HG03066 (cell line): ENCODE data around the gene GAR1.
A peak's percentile ranks its signal among the peaks of the same experiment; 100 is the strongest.
"Not testable (repeated sequence)": the region's sequence is repeated elsewhere in the genome, so short reads cannot be mapped to it uniquely, and the experiment has no call there.

Source experiments
- ATAC-seq: cut with Tn5 transposase; IDR thresholded peaks from one replicate; pipeline ENCODE4 v1.9.1; 2021; ENCODE audit warnings: low read depth; ENCODE audit not compliant: unreplicated experiment

GAR1 gene

DNA sequence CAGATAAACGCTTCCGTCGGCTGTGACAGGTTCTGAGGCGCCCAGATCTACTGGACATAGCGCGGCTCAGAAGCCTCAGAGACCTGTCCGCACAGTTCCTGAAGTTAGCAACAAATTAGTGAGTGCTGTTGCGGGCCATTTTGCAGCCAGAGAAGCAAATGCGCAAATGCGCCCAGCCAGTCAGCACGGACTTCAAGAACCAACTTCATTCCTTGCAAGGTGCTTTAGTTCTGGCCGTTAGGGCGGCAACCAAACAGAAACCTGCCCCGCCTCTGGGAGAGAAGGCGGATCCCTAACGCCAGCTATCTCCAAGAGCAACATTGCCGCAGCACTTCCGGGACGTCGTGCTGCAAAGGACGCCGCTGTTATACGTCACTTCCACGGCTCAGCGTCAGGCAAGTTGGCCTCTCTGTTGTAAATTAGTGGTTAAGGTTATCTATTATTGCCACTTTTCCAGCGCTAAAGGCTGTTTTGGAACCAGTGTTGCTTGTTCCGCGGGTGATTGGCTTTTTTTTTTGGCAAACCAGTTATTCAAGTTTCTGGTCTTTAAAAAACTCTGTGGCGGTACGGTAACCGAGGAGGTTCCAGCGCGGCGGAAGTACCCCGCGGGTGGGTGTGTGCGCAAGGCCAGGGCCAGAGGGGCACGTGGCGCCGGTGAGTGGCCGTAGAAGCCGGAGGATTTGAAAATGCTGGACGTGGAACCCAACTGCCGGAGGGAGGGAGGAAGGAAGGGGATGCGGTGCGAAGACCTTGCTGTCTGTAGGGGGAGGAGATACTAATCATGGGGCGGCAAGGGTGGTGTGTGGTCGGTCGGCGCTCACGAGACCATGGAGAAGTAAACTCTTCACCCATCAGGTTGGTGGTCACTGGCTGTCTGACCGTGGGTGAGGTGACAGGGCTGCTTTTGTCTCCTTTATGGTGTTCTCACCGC, at the start of gene GAR1:
TSS of gene GAR1 (plus strand) at position 612 of the 931 bp plus-strand sequence. CDS start 403 bp downstream, outside the sequence.
- peak; percentile 99 for ATAC-seq

DNA sequence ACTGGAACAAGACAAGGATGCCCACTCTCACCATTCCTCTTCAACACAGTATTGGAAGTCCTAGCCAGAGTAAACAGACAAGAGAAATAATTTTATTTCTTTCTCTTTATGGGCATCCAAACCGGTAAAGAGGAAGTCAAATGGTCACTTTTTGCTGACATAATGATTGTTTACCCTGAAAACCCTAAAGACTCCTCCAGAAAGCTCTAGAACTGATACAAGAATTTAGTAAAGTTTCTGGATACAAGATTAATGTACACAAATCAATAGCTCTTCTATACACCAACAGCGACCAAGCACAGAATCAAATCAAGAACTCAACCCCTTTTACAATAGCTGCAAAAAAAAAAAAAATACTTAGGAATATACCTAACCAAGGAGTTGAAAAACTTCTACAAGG, 33.5 kb upstream of the GAR1 start:
- ATAC-seq: not testable (repeated sequence)

DNA sequence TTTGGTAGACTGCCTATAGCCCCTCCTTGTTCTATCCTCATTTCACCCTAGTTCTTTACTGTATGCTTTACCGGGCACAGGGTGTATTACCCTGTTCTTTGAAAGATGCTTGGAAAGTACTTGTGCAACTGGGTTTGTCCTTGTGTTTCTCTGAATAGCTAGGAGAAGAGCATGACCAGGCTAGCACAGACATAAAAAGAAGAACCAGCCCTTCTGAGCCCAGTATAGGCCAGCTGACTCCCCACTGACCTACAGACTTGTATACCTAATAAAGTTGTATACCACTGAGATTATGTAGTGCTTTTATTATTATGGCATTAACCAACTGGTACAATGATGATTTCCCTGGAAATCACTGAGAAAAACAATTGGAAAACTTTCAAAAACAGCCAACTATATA, 28.7 kb upstream of the GAR1 start:
- ATAC-seq: no peak

DNA sequence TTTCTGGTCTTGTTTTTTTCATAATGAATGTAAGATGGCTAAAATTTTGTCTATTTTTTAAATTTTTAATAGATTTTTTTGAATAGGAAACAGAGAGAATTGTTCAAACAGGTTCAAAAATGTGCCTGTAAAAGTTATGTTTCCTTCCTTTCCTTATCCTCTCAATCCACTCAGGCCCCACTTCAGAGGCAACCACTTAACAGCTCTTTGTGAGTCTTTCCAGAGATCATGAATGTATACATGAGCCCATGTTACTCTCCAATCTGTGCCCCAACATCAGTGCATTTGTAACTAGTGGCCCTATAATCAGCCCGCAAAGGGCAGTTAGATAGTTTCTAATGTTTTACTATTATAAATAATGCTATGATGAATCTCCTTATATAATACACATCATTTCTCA, 27.8 kb upstream of the GAR1 start:
- ATAC-seq: no peak

DNA sequence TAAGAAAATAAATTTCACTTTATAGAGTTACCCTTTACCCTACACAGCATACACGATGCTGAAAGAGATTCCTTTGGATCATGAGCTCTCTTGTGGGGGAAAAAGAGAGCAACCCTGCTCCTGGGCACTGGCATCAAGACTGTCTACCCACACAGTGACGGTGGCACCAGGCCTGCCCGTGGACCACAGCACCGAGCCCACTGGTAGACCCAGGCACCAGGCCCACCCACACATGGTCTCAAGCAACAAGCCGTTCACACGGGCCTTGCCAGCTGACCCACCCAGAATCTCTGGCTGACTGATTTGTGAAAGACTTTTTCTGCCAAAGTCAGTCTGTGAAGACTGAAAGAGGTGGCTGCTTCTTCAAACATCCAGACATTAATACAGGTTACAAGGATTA, 20.5 kb upstream of the GAR1 start:
- ATAC-seq: no peak

DNA sequence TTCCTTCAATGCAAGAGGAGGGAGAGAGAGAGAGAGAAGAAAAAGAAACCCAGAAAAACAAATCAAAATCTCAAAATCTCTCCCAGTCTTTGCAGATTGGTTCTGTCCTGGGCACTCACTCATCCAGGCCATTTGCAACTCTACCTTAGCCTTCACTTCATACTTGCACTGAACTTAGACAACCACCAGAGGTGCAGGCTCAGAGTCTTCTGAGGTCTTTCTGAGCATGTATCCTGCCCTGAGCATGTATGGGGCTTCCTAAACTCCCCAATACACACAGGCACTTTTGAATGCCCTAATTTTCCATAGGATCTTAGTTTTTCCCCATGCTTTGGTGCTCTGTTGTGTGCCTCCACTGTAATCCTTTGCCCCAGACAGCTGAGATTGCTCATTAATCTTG, 16.7 kb upstream of the GAR1 start:
- ATAC-seq: no peak

DNA sequence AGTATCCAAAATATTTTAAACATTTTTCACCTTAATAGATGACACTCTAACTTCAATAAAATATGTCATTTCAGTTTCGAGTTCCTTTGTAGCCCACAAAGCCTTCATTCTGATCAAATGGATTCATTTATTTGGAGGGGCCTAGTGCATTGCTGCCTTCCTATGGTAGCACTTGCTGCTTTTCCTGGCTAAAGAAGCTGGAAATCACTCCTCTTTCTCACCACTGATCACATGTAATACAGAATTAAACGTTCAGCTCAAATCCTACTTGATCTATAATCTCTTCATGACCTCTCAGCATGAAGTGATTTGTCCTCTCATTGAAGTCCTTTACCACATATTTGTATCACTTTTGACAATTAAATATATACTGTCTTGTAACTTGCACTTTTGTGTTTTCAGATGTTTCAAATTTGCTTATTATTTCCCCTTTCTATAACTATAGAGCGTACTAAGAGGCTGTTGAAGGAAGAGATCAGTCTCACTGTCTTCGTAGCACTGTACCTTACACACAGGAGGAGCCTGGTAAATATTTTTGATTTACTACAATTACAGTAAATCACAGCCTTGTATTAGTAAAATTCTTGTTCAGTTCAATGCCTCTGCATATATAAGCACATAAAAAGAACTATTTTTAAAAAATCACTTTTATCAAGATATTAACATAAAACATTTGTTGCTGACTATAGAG, 14.3 kb upstream of the GAR1 start:
- no peak for ATAC-seq

DNA sequence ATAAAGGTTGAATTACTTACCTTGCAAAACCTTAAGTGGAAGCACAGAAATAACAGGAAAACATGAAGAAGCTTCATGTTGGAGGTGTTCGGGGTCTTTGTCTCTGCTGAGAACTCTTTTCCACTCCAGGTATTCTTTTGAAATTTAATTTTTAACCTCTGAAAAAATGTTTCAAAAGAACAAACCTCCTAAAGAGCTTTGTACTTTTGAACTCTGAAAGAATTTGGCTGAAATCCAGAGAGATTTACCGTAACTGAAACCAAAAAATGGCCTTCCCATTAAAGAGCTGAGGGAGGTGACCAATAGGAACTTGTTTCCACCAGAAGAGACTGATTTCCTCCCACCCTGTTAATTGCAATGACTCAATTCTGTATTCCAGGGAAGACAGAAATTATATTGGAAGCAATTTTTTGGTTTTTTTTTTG, 13.7 kb upstream of the GAR1 start, which contains the start of gene CFI:
TSS of gene CFI (minus strand) at position 105 of the 425 bp plus-strand sequence. CDS start at position 77, 28 bp downstream.
- ATAC-seq: no peak

DNA sequence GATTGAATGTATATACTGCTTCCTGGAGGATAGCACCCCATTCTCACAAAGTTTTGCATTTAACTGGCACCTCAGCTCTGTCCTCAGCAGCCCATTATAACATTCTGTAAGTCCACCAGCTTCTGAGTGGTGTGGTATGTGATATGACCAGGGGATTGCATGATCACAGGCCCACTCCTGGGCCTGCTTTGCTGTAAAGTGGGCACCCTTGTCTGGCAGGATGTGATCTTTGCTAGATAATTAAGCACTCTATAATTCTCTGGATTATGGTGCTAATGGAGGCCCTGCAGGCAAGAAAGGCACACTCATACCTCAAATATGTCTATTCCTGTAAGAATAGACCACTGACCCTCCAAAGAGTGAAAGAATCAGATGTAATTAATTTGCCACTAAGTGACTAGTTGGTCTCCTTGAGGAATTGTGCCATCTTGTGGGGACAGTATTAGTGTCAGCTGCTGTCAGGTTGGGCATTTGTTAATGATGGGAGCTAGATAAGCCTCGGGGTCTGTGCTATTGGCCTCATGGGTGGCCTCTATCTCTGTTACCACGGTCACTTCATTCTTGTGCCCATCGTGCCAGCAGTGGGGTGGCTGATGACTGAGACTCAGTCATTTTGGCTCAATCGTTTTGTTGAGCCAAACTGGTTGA, 11.5 kb upstream of the GAR1 start:
- peak; percentile 77 for ATAC-seq

DNA sequence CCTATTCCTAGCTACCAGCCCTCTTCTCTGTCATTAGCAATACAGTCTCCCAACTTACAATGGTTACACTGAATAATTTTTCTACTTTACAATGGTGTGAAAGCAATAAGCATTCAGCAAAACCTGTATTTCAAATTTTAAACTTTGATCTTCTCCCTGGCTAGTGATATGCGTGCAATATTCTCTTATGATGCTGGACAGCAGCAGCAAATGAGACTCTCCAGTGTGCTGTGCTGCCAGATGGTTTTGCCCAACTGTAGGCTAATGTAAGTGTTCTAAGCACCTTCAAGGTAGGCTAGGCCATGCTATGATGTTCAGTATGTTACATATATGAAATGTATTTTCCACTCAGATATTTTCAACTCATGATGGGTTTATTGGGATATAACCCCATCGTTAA, 5.9 kb upstream of the GAR1 start:
- no peak for ATAC-seq

DNA sequence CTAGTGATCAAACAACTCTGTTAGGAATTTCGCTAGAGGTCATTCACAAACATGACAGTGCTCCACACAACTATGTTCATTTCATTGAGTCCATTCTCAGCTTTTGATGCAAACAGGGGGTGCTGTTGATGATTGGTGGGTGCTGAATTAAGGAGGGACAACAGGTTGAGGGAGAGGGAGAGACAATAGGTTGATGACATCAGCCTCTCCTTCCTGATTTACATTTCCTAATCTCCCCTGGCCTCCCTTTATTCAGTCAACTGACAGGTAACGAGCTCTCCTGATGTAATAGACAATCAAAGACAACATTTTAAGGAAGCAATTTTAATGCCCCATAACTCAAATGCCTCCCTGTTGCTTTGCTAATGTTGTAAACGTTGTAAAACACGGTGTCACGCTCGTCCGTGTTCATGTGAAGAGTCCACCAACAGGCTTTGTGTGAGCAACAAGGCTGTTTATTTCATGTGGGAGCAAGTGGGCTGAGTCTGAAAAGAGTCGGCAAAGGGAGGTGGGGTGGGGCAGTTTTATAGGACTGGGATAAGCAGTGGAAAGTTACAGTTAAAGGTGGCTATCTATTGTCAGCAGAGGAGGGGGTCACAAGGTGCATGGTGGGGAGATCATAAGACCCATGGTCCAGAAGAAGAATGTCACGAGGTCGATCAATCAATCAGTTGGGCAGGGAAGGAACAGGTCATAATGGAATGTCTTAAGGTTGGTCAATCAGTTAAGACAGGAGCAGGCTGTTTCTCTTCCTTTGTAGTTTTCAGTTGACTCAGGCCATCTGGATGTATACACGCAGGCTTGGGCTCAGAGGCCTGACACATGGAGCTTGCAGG, 4.8 kb upstream of the GAR1 start:
- ATAC-seq: no peak

DNA sequence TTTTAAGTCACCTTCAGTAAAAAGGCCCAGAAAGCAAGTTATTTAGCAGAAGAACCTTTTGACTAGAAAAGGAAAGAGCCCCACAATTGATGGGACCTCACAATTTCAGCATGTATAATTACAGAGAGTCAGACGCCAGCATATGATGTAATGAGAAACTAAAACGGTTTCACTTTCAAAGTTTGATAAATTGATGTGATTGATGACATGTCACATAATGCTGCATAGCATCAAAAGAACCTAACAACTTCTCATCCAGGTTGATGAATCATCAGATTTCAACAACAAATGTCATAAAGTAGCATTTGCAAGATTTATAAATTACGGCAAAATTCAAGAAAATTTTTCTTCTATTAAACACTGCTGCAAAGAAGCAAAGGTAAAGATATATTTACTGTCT, 3.9 kb upstream of the GAR1 start:
- no peak for ATAC-seq

DNA sequence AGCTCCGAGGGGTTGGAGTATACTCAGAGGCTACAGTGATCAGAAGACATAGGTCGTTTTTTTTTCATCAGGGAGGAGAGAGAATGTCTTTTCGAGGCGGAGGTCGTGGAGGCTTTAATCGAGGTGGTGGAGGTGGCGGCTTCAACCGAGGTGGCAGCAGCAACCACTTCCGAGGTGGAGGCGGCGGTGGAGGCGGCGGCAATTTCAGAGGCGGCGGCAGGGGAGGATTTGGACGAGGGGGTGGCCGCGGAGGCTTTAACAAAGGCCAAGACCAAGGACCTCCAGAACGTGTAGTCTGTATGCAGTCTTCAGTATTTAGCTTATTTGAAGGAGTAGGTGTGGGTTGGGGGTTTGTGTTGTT, 500 bp downstream of the GAR1 start:
- ATAC-seq: peak; percentile 9

DNA sequence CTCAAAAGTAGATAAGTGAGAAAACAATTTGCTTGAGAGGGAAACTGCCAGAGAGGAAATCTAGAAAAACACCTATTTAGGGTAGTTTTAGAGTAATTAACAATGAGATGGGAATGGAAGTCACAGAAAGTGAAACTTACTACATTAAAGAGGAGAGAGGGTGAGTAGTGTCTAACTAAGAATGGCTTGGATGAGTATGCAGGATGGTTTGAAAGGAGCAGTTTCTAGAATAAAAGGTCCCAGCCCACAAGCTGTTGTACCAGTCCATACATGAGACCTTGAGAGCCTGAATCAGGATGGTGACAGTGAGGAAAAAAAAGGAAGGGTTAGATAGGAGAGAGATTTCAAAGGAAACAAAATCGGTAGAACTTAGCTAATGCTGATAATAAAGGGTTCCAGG, 1.3 kb downstream of the GAR1 start:
- ATAC-seq: no peak

DNA sequence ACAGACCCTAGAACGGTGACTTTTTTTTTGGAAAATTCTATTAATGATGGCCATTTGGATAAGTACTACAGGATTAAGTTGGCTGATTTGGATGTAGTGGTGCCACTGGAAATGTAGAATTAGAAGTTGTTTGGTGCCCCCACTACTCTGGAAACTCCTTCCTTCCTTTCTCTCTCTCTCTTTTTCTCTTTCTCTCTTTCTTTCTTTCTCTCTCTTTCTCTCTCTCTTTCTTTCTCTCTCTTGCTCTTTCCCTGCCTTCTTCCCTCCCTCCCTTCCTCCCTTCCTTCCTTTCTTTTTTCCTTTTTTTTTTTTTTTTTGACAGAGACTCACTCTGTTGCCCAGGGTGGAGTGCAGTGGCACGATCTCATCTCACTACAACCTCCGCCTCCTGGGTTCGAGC, 2.7 kb downstream of the GAR1 start:
- no peak for ATAC-seq

DNA sequence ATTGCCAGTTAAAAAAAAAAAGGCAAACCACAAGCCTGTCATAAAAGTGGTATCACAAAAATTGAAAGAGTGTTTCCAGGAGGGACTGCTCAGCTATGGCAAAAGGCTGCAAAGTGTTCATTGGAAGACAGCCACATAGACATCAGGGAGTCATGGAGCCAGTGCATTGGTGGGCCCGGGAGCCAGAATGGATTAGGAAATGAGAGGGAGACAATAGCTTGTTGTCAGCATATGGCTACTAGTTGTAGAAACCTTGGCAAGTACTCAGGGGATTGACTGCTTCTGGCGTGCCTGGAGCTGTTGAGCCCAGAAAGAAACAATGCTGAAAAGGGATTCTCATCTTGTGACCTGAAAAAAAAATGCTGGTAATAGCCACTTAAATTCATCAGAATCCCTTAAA, 5.0 kb downstream of the GAR1 start:
- no peak for ATAC-seq

DNA sequence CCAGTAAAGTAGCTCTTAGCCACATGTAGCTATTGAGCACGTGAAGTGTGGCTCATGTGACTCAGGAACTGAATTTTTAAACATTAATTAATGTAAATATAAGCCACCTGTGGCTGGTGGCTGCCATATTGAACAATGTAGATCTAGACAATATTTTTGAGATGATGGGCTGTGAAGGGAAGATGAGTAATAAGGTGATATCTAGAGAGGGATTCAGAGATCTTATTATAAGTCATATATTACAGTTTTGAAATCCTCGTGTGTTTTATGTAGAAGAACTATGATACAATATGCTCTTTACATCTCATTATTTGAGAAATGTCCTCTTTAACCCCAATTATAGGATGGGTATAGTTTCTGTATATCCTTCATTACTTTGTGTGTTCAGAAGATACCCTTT, 5.6 kb downstream of the GAR1 start:
- no peak for ATAC-seq

DNA sequence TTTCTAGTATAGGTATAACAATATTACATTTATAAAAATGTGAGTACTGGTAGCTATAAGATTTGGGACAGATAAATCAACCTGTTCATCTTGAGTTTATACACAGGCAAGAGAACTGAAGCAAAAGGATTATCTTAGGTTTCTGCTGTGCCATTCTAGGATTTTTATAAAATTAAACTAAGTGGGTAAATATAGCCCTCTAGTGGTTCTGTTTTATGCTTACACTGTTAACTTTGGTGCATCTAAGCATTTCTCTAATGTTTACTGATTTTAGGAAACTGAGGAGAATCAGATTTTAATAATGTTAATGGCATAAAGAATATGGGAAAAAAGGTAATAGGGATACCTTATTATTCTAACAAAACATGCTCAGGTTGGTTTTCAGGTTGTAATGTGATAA, 11.2 kb downstream of the GAR1 start:
- no peak for ATAC-seq

DNA sequence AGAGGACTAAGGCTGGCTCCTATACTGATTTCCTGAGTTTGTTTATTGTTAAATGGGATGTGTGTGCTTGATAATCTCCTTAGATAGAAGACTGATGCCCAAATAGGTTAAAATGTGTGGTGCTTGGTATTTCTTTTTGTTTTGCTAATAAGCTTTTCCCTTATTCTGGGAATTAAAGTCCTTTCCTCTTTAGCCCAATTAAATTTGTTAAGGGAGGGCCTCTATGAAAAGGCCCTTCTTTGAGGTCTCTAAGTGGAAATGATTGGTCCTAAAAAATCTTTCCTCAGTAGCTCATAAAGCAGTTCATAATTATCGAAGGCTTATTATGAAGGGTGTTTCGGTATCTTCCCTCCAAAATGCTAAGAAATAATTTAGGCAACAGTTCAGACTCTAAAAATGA, 12.1 kb downstream of the GAR1 start, which contains the start of gene RRH:
TSS of gene RRH (plus strand) at position 301 of the 400 bp plus-strand sequence. CDS start at position 357, 56 bp downstream.
- no peak for ATAC-seq

DNA sequence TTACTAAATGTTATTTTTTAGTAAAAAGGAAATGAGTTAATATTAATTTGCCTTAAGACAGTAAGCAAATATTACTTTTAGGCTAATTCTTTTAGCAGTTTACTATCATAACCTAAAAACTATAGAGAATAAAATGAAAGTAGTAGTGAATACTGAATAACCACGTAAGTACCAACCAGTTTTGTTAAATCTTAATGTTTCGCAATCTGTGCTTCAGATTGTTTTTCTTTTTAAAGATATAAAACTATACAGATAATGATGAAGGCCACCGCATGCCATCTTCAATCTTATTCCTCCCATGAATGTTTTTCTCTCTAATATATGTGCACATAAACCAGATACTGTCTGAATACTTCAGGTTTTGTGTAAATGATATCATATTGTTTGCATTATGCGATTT, 18.2 kb downstream of the GAR1 start:
- no peak for ATAC-seq
